Bronchial epithelial cell (primary cell): ENCODE data around the gene CWC22. TPM values are rescaled to one million over a fixed set of nuclear protein-coding genes. Genes with fewer than 3 reads are reported as not detected.
A peak's percentile ranks its signal among the peaks of the same experiment; 100 is the strongest.

Experiments used
- DNase-seq: peaks from one replicate; pipeline ENCODE4 v3.0.0-alpha.2; 2010; ENCODE audit warnings: low read depth
- FAIRE-seq: peaks from 2 replicates; lab custom pipeline; 2011; peaks lifted over from hg19 to GRCh38; lab: Jason Lieb, UNC
- H3K27me3 ChIP-seq: 2 replicates; pipeline ENCODE4 v1.5.1; 2011; ENCODE audit warnings: low read length; ENCODE audit not compliant: control insufficient read depth, insufficient read depth
- H3K36me3 ChIP-seq: 2 replicates; pipeline ENCODE4 v1.5.1; 2011; ENCODE audit warnings: low read length; ENCODE audit not compliant: control insufficient read depth, insufficient read depth
- H3K4me3 ChIP-seq: 2 replicates; pipeline ENCODE4 v1.5.1; 2011; ENCODE audit warnings: mild to moderate bottlenecking, low read depth, low read length, control low read depth
- CTCF ChIP-seq: IDR thresholded peaks from 2 replicates; pipeline ENCODE4 v1.5.1; 2011; ENCODE audit warnings: mild to moderate bottlenecking, moderate library complexity, low read length, control low read depth, inconsistent platforms; ENCODE audit not compliant: insufficient read depth, severe bottlenecking
- total RNA-seq: library from RNA; depleted of rRNA; stranded (reverse); fragments of >200 nt; gene quantifications from 2 replicates; pipeline ENCODE4 v1.2.1, GENCODE V29; 2014

Gene CWC22
- total RNA-seq, 1 donor from 2014 or later: 13.4 TPM

DNA sequence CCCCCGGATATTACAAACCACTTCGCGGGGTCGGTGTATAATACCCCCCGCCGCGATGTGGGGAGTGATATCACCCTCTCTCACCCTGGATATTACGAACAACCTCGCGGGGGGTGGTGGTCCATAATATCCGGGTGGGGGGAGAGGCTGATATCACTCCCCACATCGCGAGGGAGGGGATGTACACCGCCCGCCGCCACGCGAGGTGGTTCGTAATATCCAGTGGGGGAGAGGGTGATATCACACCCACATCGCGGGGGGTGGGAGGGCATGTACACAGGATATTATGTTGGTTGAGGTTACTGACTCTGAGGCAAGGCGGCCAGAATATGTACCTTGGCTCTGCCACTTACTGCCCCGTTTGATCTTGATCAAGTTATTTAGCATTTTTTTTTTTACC, 14.8 kb upstream of the CWC22 start:
- no peak for FAIRE-seq
- no peaks in the 10 kb centered on the region for H3K27me3 ChIP-seq
- H3K36me3 ChIP-seq: no peaks in the 10 kb centered on the region
- no peak for DNase-seq
- H3K4me3 ChIP-seq: no peak overlapping the region
- TF ChIP-seq CTCF: no peak

DNA sequence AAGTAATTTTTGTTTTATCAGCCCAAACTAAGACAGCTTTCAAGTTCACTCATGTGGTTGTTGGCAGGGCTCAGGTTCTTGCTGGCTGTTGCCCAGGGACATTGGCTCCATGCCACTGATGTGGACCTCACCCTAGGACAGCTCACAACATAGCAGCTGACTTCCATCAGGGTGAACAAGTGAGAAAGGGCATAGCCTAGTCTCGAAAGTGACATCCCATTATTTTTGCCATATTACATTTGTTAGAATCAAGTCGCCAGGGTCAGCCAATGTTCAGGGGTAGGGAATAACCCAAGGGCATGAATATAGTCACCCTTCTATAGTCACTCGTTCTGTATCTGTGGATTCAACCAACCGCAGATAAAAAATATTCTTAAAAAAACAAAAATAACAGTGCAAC, 10.7 kb upstream of the CWC22 start:
- H3K4me3 ChIP-seq: no peak overlapping the region
- FAIRE-seq (no peak), DNase-seq (peak; percentile 58)
- H3K36me3 ChIP-seq: no peaks in the 10 kb centered on the region
- H3K27me3 ChIP-seq: no peaks in the 10 kb centered on the region
- no peak for TF ChIP-seq CTCF

DNA sequence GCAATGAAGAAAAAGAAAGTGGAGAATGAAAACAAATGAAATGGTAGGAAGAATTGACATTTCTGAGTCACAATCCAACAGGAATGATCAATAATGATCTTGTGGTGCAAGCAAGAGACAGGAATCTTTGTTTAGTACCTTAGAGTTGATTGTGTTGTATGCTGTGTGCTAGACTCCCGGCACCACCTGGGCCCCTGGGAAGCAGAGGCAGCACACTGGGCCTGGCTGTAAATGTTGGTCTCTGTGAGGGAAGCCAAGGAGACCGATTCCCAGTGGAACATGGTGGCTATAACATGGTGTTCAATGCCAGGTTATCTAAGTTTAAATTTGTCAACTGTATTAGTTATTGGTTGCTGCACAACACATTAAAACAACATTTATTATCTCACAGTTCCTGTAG, 9.8 kb upstream of the CWC22 start:
- DNase-seq: no peak
- no peak for FAIRE-seq
- no peak overlapping the region for H3K4me3 ChIP-seq
- H3K36me3 ChIP-seq: no peaks in the 10 kb centered on the region
- TF ChIP-seq CTCF: no peak
- no peaks in the 10 kb centered on the region for H3K27me3 ChIP-seq

- no peaks in the 10 kb centered on the region for H3K36me3 ChIP-seq
- no peaks in the 10 kb centered on the region for H3K27me3 ChIP-seq
- H3K4me3 ChIP-seq: no peak overlapping the region
- DNase-seq (peak; percentile 86), FAIRE-seq (no peak)
- TF ChIP-seq CTCF: no peak
Measured at GRCh38 chr2:180015951-180016709, 9.0 kb upstream of the CWC22 start.

GRCh38 chr2:180012523-180012922, 5.4 kb upstream of the CWC22 start:
- no peak for TF ChIP-seq CTCF
- no peak overlapping the region for H3K4me3 ChIP-seq
- H3K27me3 ChIP-seq: no peaks in the 10 kb centered on the region
- DNase-seq (peak; percentile 96), FAIRE-seq (peak; percentile 94)
- no peaks in the 10 kb centered on the region for H3K36me3 ChIP-seq

DNA sequence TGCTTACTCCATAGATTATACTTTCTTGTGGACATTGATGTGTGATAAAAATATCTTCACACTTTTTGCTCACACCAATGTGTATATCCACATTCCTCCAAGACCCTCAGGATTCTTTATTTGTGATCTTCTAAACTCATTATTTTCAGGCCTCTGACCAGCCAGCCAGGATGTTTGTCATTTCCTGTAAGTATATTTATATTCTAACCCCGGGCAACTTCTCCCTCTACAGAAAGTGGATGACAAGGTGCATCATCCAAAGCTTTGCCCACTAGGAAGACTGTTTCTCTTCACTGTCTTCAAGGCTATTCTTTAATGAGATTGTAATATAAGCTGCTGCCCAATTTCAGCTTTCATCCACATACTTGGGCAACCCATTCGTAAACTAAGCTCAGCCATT, 3.6 kb upstream of the CWC22 start:
- Histone ChIP-seq H3K4me3 (no peak overlapping the region), H3K36me3 (no peaks in the 10 kb centered on the region), H3K27me3 (no peaks in the 10 kb centered on the region)
- DNase-seq (peak; percentile 48), FAIRE-seq (no peak)
- no peak for TF ChIP-seq CTCF
